Activated CD8-positive, alpha-beta memory T cell treated with anti-CD3 and anti-CD28 coated beads, Interleukin-2, amount 10 ng/mL, durations not matched to agents 7 days and 5 days (primary cell): ENCODE results near the gene SPRR2B. TPM values are rescaled to one million over a fixed set of nuclear protein-coding genes. Genes with fewer than 3 reads are reported as not detected.
"Not testable (repeated sequence)": the region's sequence is repeated elsewhere in the genome, so short reads cannot be mapped to it uniquely, and the experiment has no call there.

Experiments used
- ATAC-seq: fragments of 150-1000 bp; cut with Tn5 transposase; one replicate; pipeline ENCODE4 v1.10.0; 2021; ENCODE audit warnings: moderate library complexity
- CTCF ChIA-PET: fragments of 350-600 bp; sonication (Branson Sonifier 250); formaldehyde crosslinking; loops from one replicate; lab custom pipeline; 2021; ENCODE audit warnings: antibody characterized with exemption; lab: Charles Lee
- DNase-seq: peaks from one replicate; pipeline ENCODE4 v3.0.0-alpha.2; 2020
- H3K27ac Mint-ChIP-seq: one replicate; pipeline ENCODE4 v1.8.0; 2021; ENCODE audit warnings: mild to moderate bottlenecking, mixed read lengths
- H3K27me3 Mint-ChIP-seq: one replicate; pipeline ENCODE4 v1.8.0; 2021; ENCODE audit warnings: mixed read lengths
- H3K36me3 Mint-ChIP-seq: one replicate; pipeline ENCODE4 v1.8.0; 2021; ENCODE audit warnings: mild to moderate bottlenecking, mixed read lengths
- H3K4me1 Mint-ChIP-seq: one replicate; pipeline ENCODE4 v1.8.0; 2021; ENCODE audit warnings: mixed read lengths
- H3K4me3 Mint-ChIP-seq: one replicate; pipeline ENCODE4 v1.8.0; 2021; ENCODE audit warnings: mild to moderate bottlenecking, moderate library complexity, mixed read lengths
- H3K9me3 Mint-ChIP-seq: one replicate; pipeline ENCODE4 v1.8.0; 2022; ENCODE audit warnings: low read depth, mixed read lengths
- total RNA-seq, 2 experiments: library from RNA; stranded (reverse); gene quantifications; one replicate each; pipeline ENCODE4 v1.2.3, GENCODE V29; 2021

Gene SPRR2B
- total RNA-seq, 2 experiments from 2014 or later = not detected

GRCh38 chr1:153024413-153024812 is 47.0 kb downstream of the SPRR2B start:
- ATAC-seq (no peak), DNase-seq (no peak)
- H3K4me1 Mint-ChIP-seq = no peaks in the 10 kb centered on the region
- no peak overlapping the region for H3K27ac Mint-ChIP-seq
- H3K27me3 Mint-ChIP-seq = peaks cover 9% of the 10 kb centered on the region
- H3K4me3 Mint-ChIP-seq = no peak overlapping the region
- H3K9me3 Mint-ChIP-seq = no peaks in the 10 kb centered on the region
- H3K36me3 Mint-ChIP-seq = no peaks in the 10 kb centered on the region
- CTCF ChIA-PET = no interaction called here

GRCh38 chr1:153023109-153023508 is 48.3 kb downstream of the SPRR2B start:
- CTCF ChIA-PET = no interaction called here
- Mint-ChIP-seq H3K27ac (no peak overlapping the region), H3K4me1 (no peaks in the 10 kb centered on the region), H3K9me3 (no peaks in the 10 kb centered on the region), H3K36me3 (no peaks in the 10 kb centered on the region), H3K4me3 (no peak overlapping the region), H3K27me3 (peaks cover 9% of the 10 kb centered on the region)
- ATAC-seq (no peak), DNase-seq (no peak)

GRCh38 chr1:153022340-153022739 is 49.1 kb downstream of the SPRR2B start:
- H3K27ac Mint-ChIP-seq, H3K4me3 Mint-ChIP-seq, H3K4me1 Mint-ChIP-seq, H3K27me3 Mint-ChIP-seq, CTCF ChIA-PET, DNase-seq, H3K36me3 Mint-ChIP-seq, H3K9me3 Mint-ChIP-seq, ATAC-seq: not testable (repeated sequence)

- H3K27me3 Mint-ChIP-seq, CTCF ChIA-PET, H3K36me3 Mint-ChIP-seq, H3K9me3 Mint-ChIP-seq, H3K27ac Mint-ChIP-seq, H3K4me3 Mint-ChIP-seq, DNase-seq, ATAC-seq, H3K4me1 Mint-ChIP-seq: not testable (repeated sequence)
Measured at GRCh38 chr1:153021829-153022228, 49.6 kb downstream of the SPRR2B start.

Other genes with a start within 250 kb of the SPRR2B start
- not detected for gene LCE1A, start 244.1 kb downstream of the SPRR2B start, total RNA-seq
- not detected for gene LCE6A, start 228.8 kb downstream of the SPRR2B start, total RNA-seq
- gene LCE7A, start 211.6 kb downstream of the SPRR2B start, total RNA-seq = not detected
- gene SMCP, start 193.3 kb downstream of the SPRR2B start, total RNA-seq = not detected
- not detected for gene IVL, start 163.1 kb downstream of the SPRR2B start, total RNA-seq
- not detected for gene SPRR5, start 124.4 kb downstream of the SPRR2B start, total RNA-seq
- gene SPRR4, start 101.0 kb downstream of the SPRR2B start, total RNA-seq = not detected
- gene SPRR1A, start 87.5 kb downstream of the SPRR2B start, total RNA-seq = not detected
- gene SPRR3, start 69.9 kb downstream of the SPRR2B start, total RNA-seq = not detected
- gene SPRR1B, start 40.4 kb downstream of the SPRR2B start, total RNA-seq = not detected
- not detected for gene SPRR2D, start 30.5 kb downstream of the SPRR2B start, total RNA-seq
- not detected for gene SPRR2A, start 14.1 kb downstream of the SPRR2B start, total RNA-seq
- not detected for gene SPRR2E, start 22.9 kb upstream of the SPRR2B start, total RNA-seq
- not detected for gene SPRR2F, start 41.9 kb upstream of the SPRR2B start, total RNA-seq
- not detected for gene SPRR2G, start 79.3 kb upstream of the SPRR2B start, total RNA-seq
- gene LELP1, start 131.8 kb upstream of the SPRR2B start, total RNA-seq = not detected
- gene PRR9, start 146.0 kb upstream of the SPRR2B start, total RNA-seq = not detected
- gene LORICRIN, start 188.1 kb upstream of the SPRR2B start, total RNA-seq = not detected
- gene PGLYRP3, start 241.3 kb upstream of the SPRR2B start, total RNA-seq = not detected